Smooth muscle cell (in vitro differentiated cells): ENCODE results near the gene NCAPD3. TPM values are rescaled to one million over a fixed set of nuclear protein-coding genes. Genes with fewer than 3 reads are reported as not detected.

Source experiments
- DNase-seq: peaks from one replicate; lab custom pipeline; 2025; ENCODE audit not compliant: unreplicated experiment; lab: John Stamatoyannopoulos, UW
- H2AFZ ChIP-seq: fragments of 200-600 bp; sonication (generic); 2 replicates; pipeline ENCODE4 v1.6.0; 2016; ENCODE audit warnings: antibody characterized with exemption, low read depth, mild to moderate bottlenecking
- H3F3A ChIP-seq: fragments of 200-600 bp; sonication (generic); 2 replicates; pipeline ENCODE4 v1.6.0; 2017; ENCODE audit warnings: antibody characterized with exemption, low read depth
- H3K27ac ChIP-seq: fragments of 200-600 bp; sonication (generic); 2 replicates; pipeline ENCODE4 v1.5.1; 2016; ENCODE audit warnings: low read depth, mild to moderate bottlenecking
- H3K27me3 ChIP-seq: fragments of 200-600 bp; sonication (generic); 2 replicates; pipeline ENCODE4 v1.6.1; 2016; ENCODE audit warnings: low read depth, mild to moderate bottlenecking
- H3K36me3 ChIP-seq: fragments of 200-600 bp; sonication (generic); 2 replicates; pipeline ENCODE4 v1.5.1; 2016; ENCODE audit warnings: low read depth
- H3K4me1 ChIP-seq: fragments of 200-600 bp; sonication (generic); 2 replicates; pipeline ENCODE4 v1.5.1; 2016; ENCODE audit warnings: low read depth
- H3K4me2 ChIP-seq: fragments of 200-600 bp; sonication (generic); 2 replicates; pipeline ENCODE4 v1.6.0; 2016; ENCODE audit warnings: mild to moderate bottlenecking
- H3K4me3 ChIP-seq: fragments of 200-600 bp; sonication (generic); 2 replicates; pipeline ENCODE4 v1.5.1; 2016; ENCODE audit warnings: mild to moderate bottlenecking
- H3K79me2 ChIP-seq: fragments of 200-600 bp; sonication (generic); 2 replicates; pipeline ENCODE4 v1.6.0; 2016; ENCODE audit warnings: low read depth, mild to moderate bottlenecking
- H3K9ac ChIP-seq: fragments of 200-600 bp; sonication (generic); 2 replicates; pipeline ENCODE4 v1.6.0; 2016; ENCODE audit warnings: low read depth
- H3K9me3 ChIP-seq: fragments of 200-600 bp; sonication (generic); replicated peaks from 2 replicates; pipeline ENCODE4 v1.5.1; 2016; ENCODE audit warnings: low read depth
- H4K20me1 ChIP-seq: fragments of 200-600 bp; sonication (generic); 2 replicates; pipeline ENCODE4 v1.6.0; 2016; ENCODE audit warnings: low read depth
- WGBS: methylation state at CpG from one replicate; pipeline ENCODE4 v1.1.7; 2016; ENCODE audit warnings: low lambda C conversion rate; 5-methylcytosine and 5-hydroxymethylcytosine counted together
- polyA plus RNA-seq: library from polyadenylated mRNA; unstranded; fragments of >200 nt; fragmentation: Nextera tagmentation; extraction: Ambion mirVana; gene quantifications from 2 replicates; pipeline ENCODE4 v1.2.1, GENCODE V29; 2016
- total RNA-seq: library from RNA; depleted of rRNA; stranded (reverse); fragments of >200 nt; gene quantifications from 2 replicates; pipeline ENCODE4 v1.2.3, GENCODE V29; 2014
- TF ChIP-seq, protein P1 (sequence below): fragments of 200-600 bp; sonication (generic); IDR thresholded peaks from 2 replicates; pipeline ENCODE4 v1.5.1; 2017; ENCODE audit warnings: borderline replicate concordance, mild to moderate bottlenecking, antibody characterized with exemption; ENCODE audit not compliant: insufficient read depth, poor library complexity, severe bottlenecking

Gene NCAPD3
- total and polyA plus RNA-seq, 2 experiments from 2014 or later: 6.6 to 11.0 TPM

DNA sequence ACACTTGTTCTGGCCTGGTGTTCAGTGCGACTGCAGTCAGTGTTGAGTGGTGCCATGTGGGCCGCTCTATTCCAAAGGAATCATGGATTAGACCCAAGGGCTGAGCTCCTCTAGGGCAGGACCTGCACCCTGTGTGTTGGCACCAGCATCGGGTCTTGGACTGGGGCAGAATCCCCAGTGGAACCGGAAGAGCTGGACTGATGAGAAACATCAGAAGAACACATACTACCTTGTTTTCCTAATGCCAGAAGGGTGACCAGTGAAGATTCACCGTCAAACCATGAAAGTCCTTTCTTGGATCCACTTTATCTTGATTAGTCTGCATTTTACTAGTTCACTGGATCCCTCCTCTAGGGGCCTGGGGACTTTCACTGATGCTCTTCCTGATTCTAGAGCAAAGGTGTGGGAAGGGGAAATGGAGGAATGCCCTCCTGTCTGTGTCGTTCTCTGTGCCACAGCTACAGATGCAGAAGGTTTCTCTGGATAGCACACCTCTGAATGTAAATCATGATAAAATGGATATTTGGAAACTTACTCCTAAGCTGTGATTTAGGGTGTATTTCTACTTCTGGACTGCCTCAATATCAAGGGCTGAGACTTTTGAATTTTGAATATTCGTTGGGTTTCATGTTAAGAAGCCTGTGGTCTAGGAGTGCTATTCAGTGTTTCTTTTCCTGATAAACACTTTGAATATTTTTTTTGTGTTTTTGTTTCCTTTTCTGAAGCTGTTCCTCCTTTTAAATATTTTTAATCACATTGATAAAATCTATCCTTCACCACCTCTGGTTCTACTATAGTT is 41.4 kb upstream of the NCAPD3 start:
- TF ChIP-seq, protein P1, sequence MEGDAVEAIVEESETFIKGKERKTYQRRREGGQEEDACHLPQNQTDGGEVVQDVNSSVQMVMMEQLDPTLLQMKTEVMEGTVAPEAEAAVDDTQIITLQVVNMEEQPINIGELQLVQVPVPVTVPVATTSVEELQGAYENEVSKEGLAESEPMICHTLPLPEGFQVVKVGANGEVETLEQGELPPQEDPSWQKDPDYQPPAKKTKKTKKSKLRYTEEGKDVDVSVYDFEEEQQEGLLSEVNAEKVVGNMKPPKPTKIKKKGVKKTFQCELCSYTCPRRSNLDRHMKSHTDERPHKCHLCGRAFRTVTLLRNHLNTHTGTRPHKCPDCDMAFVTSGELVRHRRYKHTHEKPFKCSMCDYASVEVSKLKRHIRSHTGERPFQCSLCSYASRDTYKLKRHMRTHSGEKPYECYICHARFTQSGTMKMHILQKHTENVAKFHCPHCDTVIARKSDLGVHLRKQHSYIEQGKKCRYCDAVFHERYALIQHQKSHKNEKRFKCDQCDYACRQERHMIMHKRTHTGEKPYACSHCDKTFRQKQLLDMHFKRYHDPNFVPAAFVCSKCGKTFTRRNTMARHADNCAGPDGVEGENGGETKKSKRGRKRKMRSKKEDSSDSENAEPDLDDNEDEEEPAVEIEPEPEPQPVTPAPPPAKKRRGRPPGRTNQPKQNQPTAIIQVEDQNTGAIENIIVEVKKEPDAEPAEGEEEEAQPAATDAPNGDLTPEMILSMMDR: no peak
- 94% methylated on average over 7 of the region's 7 CpGs for WGBS
- peaks cover 5% of the 10 kb centered on the region for H3K27me3 ChIP-seq

DNA sequence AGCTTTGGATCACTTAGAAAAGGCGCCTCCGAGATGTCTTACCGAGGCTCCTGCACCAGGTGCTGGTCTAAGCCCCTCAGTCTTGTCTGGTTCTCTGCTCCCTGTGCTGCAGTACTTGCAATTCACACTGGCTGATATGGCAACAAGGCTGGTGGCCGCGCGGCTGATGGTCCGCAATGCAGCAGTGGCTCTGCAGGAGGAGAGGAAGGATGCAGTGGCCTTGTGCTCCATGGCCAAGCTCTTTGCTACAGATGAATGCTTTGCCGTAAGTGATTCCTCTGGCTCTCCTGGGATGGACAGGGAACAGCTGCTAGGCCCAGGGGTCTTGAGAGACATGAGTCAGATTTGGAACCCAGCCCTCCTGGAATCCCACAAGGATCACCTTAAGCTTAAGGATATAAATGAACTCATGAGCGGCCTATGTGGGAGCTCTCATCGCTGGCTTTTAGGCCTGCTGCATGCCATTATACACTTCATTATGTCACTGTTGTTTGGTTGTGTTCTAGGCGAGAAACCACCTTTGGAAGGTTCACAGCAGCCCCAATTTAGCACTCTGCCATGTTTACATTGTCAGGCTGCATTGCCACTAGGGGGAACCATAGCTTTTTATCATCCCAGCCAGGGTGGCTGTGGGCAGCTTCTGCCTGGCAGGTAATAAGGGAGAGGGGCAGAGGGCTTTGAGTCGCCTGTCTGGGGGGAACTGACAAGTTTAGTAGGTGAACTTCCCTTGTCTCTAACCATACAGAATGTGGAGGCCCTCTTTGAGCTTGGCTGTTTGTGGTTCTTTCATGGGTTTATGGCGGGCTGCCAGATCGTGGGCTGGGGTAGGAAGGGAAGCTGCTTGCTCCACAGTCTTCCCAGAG is 38.1 kb upstream of the NCAPD3 start:
- H3K79me2 ChIP-seq: no peaks in the 10 kb centered on the region
- TF ChIP-seq, protein P1: peak; percentile 48
- H3K4me2 ChIP-seq: no peak overlapping the region
- H3K27ac ChIP-seq: no peak overlapping the region
- no peak overlapping the region for H3K9ac ChIP-seq
- no peaks in the 10 kb centered on the region for H3K36me3 ChIP-seq
- 91% methylated on average over 14 of the region's 14 CpGs for WGBS
- H3F3A ChIP-seq: no peaks in the 10 kb centered on the region
- no peaks in the 10 kb centered on the region for H4K20me1 ChIP-seq
- no peak for DNase-seq
- no peak overlapping the region for H2AFZ ChIP-seq
- H3K4me1 ChIP-seq: no peaks in the 10 kb centered on the region
- no peak overlapping the region for H3K4me3 ChIP-seq
- no peaks in the 10 kb centered on the region for H3K9me3 ChIP-seq
- H3K27me3 ChIP-seq: no peaks in the 10 kb centered on the region

More for the DNA sequence above, 41.4 kb upstream of the NCAPD3 start:
- Histone ChIP-seq H3K9me3 (no peaks in the 10 kb centered on the region), H3K36me3 (no peaks in the 10 kb centered on the region), H3K79me2 (no peaks in the 10 kb centered on the region), H3K4me2 (no peak overlapping the region), H2AFZ (no peak overlapping the region), H3K4me1 (no peaks in the 10 kb centered on the region), H4K20me1 (no peaks in the 10 kb centered on the region), H3K27ac (no peak overlapping the region), H3F3A (no peaks in the 10 kb centered on the region), H3K4me3 (no peak overlapping the region), H3K9ac (no peak overlapping the region)
- DNase-seq: no peak

DNA sequence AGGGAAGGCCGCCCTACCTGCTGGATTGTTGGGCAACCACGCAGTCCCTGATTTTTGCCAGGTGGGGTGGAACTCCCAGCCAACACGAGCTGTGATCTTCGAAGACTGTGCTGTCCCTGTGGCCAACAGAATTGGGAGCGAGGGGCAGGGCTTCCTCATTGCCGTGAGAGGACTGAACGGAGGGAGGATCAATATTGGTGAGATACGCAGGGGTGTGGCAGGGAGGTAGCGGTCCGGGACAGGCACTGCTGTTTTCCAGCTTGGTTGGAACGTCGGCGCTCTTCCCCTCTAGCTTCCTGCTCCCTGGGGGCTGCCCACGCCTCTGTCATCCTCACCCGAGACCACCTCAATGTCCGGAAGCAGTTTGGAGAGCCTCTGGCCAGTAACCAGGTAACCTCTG is 37.2 kb upstream of the NCAPD3 start:
- Histone ChIP-seq H3K4me1 (no peaks in the 10 kb centered on the region), H3K36me3 (no peaks in the 10 kb centered on the region), H3K9ac (no peak overlapping the region), H3K4me2 (no peak overlapping the region), H3K79me2 (no peaks in the 10 kb centered on the region), H3K27me3 (no peaks in the 10 kb centered on the region), H3F3A (no peaks in the 10 kb centered on the region), H4K20me1 (no peaks in the 10 kb centered on the region), H3K9me3 (no peaks in the 10 kb centered on the region), H3K27ac (no peak overlapping the region), H2AFZ (no peak overlapping the region), H3K4me3 (no peak overlapping the region)
- DNase-seq: no peak
- TF ChIP-seq, protein P1: no peak
- 94% methylated on average over 12 of the region's 16 CpGs for WGBS
